TTC549 (cell line): ENCODE data around the gene PRRG3.
"Not testable (repeated sequence)": the region's sequence is repeated elsewhere in the genome, so short reads cannot be mapped to it uniquely, and the experiment has no call there.

ENCODE experiments used
- FAIRE-seq: peaks from 2 replicates; lab custom pipeline; 2012; peaks lifted over from hg19 to GRCh38; lab: Jason Lieb, UNC

PRRG3 gene

DNA sequence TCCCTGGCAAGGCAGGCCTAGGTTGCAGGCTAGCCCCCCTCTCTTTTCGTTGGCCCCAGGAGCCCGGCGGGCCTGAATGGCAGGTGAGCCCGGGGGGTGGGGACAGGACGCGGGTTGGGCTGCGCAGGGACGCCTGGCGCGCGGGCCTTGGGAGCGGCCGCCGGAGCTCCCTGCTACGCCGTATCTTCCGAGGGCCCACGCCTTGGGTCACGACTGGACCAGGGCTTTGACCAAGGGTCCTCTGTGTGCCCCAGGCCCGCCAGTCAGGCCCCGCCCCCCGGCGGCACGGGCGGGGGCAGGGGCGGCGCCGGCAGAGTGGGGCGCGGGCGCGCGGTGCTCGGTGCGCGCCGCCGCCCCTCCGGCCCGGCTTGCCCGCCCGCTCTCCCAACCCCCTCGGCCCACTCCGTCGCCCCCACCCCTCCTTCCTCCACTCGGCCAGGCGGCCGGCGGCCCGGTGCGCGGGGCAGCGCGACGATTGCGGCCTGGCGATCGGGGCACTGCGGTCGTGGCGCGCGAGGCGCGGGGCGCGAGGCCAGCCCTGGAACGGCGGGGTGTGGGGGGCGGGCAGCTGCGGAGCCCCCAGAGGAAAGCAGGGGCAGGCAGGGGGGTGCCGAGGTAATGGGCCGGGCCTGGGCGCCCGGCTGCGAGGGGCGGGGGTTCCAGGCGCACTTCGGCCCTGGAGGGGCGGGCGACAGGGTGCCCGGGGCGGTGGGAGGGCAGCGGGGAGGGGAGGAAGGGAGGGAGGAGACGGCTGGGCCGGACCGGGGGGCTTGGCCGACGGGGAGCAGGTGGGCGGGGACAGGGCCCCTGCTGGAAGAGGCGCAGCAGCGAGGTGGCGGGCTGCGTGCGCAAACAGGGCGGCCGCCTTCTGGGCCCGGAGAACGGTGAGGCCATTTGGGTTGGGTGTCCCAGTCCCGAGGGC is at the start of gene PRRG3:
Gene PRRG3 (plus strand): TSS at position 798 of the 922 bp plus-strand sequence. CDS start 3,357 bp downstream, outside the sequence.
- FAIRE-seq: no peak

DNA sequence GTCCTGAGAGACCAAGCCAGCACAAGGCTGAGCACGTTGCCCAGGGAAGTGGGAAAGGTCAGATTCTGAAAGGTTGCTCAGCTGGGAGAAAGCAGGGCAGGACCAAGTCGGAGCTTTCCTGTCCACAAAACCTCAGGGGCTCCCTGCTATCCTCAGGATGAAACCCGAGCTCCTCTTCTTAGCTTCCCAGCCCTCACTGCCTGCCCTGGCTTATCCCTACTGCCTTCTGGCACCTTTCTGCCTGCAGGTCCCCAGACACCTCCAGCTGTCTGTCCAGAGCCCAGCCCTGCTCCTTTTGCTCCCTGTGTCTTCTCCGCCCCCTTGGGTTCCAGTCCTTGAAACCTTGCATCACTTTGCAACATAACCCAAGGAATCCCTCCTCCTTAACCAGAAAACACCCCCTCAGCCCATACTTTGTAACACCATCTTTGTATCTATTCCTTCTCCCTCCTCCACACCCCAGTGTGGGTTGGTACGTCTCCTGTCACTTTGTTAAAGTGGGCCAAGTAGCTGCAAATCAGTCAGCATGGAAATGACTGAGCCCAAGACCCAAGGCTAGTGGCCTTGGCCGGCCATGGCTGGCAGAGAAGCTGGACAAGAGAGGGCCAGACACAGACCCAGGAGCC is 20.0 kb upstream of the PRRG3 start:
- no peak for FAIRE-seq

DNA sequence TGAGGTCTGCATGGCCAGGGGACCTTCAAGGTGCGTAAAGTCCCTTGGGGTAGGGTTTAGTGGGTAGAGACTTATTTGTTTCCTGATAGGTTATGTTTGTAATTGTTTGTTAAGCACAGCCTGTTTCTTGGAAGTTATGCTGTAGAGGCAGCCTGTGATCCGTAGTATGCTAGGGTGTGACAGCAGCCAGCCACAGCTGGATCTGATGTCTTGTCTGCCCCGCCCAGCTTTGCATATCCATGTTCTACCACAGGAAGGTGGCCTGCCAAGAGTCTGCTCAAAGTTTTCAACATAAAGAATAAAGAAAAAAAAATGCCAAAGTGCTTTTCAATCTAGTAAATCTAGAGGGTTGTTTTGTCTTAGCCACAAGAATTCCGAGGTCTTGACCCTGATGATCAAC is 19.1 kb upstream of the PRRG3 start:
- FAIRE-seq: no peak

DNA sequence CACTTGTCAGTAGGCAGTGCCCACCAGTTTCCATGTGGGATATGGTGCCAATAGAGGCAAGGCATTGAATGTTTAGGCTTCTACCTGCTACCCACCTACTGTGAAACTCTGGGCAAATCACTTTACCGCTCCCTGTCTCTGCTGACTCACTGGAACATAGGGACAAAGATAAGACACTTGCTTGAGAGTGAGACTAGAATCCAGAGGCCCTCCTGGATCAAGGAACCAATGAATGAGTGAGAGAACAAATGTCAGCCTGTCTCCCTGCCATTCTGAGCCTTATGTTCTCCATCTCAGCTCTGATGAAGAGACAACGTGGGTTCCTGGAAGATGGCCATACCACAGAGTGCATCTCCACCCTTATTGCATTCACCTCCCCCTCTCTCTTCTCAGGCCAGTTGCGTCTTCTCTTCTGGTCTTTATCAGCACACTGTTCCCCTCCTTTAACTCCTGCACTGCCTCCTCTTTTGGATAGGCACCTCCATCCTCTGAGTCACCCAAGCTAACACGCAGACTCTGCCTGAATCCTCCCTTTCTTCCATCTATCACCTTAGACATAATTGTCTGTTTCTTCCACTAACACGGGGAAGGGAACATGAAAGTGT is 15.4 kb upstream of the PRRG3 start:
- no peak for FAIRE-seq

DNA sequence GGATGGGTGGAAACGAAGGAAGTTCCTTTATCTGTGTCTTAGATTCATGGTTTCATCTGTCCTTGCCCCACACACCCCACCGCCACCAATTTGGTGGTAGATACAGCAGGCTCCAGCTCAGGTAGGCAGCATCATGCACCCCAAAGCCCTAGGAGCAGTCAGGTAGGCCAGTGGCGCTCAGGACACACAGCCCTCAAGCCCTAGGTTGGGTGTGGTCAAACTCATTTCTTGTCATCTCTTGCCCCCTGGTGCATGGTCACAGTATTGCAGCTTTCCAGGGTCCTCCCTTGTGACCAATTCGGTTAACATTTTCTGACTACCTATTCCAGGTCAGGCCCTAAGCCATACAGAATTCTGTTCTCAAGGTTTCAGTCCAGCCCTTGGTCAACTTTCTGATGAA is 14.5 kb upstream of the PRRG3 start:
- no peak for FAIRE-seq

DNA sequence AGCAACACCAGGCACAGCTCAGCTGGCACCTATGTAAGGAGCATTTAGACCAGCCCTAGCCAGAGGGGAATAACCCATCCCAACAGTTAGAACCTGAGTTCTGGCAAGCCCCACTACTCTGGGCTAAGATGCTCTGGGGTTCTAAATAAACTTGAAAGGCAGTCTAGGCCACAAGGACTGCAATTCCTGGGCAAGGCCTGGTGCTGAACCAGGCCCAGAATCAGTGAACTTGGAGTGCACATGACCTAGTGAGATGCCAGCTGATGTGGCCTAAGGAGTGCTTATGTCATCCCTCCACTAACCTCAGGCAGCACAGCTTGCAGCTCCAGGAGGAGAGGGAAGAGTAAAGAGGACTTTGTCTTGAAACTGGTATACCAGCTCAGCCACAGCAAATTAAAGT is 7.6 kb upstream of the PRRG3 start:
- no peak for FAIRE-seq

DNA sequence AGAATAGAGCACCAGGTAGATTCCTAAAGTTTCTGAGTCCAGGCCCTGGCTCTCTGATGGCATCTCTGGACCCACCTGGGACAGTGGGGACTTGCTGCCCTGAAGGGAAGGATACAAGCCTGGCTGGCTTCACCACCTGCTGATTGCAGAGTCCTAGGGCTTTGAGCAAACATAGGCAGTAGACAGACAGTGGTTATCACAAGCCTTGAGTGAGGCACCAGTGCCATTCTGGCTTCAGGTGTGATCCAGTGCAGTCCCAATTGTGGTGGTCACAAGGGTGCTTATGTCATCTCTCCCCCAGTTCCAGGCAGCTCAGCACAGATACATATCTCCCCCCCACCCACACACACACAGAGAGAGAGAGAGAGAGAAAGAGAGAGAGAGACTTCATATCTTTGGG is 6.6 kb upstream of the PRRG3 start:
- FAIRE-seq: no peak

DNA sequence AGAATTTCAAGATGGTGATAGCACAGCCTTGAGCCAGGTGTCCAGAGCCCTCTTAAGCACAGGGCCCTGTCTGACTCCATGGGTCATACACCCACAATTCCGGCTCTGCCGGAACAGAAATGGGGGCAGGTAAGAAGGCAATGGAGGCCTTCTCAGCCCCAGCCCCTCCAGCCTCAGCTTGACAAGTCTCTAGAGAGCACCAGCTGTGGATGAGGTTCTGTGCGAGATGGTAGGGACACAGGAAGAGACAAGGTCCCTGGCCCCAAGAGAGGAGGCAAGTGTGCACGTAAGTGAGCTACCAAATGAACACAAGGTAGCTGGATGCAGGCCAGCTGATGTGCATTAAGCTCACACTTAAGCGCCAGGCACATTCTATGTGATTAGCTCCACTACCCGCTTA is 2.4 kb upstream of the PRRG3 start:
- no peak for FAIRE-seq

DNA sequence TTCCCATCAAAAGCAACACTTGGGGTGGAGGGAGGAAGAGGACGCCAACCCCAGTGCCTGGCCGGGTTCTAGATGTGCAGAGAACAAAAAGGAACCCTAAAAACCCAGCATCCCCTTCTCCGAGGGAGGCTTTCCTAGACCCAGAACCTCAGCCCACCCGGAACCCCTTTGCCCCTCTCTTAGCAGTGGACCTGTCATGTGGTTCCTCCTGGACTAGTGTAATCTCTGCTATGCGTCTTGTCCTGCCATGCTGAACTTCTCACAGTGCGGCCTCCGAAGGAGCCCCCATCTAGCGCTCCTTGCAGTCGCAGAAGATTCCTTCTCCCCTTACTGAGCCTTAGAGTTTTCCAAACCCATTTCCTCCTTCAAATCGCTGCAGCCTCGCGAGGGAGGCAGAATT is 1.1 kb upstream of the PRRG3 start:
- no peak for FAIRE-seq

DNA sequence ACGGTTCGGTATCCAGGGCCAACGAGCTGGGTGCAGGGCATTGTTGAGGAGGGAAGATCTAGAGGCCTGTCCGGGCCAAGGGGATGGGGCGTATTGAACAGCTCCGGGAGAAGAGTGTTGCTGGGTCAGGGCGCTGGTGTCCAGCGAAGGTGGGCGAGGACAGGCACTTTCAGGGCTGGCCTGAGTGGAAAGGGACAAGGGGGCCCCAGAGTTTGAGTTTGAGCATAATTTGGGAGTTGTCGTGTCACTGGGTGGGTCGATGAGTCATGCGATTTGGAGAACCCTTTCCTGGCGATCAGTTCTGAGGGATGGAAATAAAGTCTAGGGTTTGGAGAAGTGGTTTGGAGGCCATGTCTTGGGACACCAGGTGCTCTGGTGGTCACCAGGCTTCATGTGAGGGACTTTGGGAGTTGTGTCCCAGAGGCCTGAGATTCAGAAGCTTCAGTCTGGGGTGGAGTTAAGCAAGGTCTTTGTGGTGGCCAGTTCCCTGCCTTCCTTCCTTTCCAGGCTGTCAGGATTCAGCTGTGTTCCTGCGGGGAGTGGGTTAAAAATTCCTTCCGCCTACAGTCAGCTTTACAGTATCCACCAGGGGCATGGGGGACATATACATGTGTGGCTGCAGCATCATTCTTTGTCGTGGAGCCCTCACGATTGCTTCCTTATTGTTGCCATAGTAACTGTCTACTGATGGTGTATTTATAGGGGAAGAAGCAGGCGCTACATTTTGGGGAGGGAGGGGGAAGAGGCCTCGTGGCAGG is 504 bp downstream of the PRRG3 start:
- no peak for FAIRE-seq

DNA sequence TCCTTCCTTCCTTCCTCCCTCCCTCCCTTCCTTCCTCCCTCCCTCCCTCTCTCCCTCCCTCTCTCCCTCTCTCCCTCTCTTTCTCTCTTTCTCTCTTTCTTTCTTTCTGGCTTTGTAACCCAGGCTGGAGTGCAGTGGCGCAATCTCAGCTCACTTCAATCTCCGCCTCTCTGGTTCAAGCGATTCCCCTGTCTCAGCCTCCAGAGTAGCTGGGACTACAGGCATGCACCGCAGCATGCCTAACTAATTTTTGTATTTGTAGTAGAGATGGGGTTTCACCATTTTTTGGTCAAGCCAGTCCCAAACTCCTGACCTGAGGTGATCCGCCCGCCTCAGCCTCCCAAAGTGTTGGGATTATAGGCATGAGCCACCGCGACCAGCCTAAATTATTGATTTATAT is 1.8 kb downstream of the PRRG3 start:
- not testable (repeated sequence) for FAIRE-seq

DNA sequence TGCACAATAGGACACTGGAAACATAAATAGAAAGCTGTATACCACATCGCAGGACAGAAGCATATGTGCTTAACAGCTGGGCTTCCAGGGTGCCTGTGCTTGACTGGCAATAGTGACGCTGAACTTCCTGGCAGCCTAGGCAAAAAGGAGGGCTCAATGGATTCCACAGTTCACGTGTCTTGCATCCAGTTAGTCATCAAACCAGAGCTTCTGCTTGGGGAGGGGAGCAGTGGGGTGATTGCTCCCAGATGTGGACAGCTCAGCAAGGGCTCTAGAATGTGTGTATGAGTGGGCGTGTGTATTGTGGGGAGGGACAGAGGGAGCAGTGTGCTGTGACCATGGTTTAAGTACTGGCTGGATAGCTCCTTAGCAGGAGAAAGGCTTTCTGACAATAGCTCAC is 2.3 kb downstream of the PRRG3 start:
- no peak for FAIRE-seq

DNA sequence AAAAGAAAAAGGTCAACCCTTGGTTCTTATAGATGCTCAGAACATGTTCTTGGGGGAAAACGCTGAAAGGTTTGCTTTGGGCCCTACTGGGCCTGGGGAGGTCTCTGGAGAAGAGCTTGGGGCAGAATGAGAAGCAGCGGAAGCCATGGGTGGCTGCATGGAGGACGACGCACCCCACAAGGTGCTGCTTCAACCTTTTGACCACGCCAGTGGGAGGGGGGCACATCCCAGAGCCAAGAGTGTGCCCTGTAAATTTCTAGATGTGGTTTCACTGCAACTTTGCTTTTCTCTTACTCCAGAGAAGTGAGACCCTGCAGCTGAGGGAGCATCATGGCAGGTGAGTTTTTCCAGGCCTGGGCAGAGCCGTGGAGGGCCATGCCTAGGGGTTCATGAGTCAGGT is 3.2 kb downstream of the PRRG3 start:
- no peak for FAIRE-seq

DNA sequence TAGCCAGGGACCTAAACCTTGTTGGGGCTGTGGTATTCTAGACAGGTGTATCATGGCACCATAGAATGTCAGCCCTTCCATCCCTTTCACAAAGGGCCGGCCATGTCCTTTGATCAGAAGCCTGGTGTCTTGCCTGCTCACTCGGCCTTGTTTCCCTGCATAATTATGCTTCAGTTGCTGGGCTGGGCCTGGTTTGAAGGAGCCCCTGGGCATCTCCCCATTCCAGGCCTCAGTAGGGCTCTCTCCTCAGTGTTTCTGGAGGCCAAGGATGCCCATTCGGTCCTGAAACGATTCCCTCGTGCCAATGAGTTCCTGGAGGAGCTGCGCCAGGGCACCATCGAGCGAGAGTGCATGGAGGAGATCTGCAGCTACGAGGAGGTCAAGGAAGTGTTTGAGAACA is 4.5 kb downstream of the PRRG3 start:
- no peak for FAIRE-seq

DNA sequence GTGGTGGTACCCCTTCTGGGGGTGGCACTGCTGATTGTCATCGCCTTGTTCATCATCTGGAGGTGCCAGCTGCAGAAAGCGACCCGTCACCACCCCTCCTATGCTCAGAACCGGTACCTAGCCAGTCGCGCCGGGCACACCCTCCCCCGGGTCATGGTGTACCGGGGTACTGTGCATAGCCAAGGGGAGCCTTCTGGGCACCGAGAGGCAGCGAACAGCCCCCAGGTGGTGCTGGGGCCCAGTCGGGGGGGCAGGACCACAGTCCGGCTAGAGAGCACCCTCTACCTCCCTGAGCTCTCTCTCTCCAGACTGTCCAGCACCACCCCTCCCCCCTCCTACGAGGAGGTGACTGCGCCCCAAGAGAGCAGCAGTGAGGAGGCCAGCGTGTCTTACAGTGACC is 5.3 kb downstream of the PRRG3 start:
- no peak for FAIRE-seq

DNA sequence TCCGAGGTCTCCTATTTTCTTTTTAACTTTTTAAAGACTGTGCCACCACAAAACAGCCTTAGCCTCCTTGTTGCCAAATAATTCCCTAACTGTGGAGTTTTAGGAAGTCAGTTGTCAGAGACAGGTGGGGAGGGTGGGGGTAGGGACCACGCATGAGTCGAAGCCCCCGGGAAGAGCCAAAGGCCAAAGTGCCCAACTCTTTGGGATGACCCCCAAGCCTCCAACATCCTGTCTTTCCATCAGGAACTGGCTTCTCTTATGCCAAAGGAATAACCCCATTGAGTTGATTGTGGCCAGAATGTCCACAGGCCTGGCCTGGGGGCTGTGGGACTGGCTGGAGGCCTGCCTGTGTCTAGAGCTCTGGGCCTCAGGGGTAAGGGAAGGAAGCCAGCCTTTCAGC is 5.8 kb downstream of the PRRG3 start:
- FAIRE-seq: no peak

DNA sequence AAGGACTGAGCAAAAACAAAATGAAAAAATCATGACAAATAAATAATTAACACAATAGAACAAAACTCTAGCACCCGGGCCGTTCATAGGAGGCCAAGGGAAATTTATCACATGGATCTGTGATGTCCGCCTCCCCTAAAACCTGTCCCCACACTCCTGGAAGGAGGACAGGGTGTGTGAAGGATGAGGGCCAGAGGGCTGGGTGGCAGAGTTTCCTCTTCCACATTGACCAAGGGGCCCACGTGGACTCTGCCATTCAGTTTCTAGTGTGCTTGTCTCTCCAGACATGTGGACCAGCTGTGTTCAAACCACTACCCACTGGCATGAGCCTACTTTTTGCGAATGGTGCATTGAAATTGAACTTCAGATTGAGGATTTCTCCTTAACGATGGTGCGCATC is 6.3 kb downstream of the PRRG3 start:
- FAIRE-seq: no peak

DNA sequence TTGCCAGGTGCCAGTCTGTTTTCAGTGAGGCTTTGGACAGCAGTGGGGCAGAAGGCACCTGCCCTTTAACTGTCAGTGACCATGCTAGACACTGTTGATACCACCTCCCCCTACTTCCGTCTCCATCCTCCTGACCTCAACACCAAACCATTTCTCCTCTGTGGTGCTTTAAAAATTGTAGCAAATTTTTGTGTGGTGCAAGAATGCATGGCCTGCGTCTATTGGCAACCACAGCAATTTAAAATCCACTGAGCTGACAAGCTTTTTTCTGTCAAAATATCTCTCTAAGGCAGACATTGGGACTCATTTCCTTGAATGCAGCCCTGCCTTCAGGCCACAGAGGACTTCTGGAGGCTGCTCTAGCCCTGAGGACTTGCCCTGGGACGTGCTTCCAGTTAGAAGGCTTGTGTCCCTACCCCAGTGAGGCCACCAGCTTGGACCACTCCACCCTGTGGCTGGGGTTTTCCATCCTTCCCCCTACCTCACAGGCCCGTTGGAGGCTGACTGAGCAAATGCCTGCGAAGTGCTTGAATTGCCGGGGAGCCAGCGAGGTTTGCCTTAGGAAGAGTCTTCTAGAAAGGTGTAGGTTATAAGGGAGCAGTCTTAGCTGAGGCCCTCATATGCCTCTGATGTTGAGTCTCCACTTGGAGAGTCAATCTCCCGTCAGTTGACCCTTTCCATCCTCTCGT is 6.9 kb downstream of the PRRG3 start:
- no peak for FAIRE-seq

DNA sequence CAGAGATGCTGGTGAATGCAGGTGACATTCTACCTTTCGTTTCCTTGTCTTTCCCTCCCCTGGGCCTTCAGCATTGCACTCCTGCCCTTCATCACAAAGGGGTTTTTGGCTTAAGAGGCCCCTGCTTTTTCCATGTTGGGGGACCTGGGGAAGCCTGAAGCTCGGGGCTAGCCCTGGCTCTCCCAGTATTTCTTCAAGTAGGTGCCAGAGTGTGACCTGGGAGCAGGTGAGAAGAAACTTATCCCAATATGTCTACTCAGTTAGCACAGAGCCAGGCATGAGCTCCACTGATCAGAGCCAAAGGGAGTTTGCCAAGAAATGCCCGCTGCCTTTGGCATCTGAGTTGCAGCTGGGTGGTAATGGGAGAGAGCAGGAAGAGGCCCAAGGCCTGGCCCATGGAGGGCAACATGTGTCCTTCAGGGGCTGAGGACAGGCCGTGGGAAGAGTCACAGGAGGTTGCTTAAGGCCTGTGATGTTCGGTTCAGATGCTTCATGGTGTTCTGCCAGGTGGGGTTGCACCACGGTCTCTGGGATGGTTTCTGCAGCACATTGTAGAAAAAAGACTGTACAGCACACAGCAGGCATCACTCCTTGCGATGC is 7.6 kb downstream of the PRRG3 start:
- no peak for FAIRE-seq

DNA sequence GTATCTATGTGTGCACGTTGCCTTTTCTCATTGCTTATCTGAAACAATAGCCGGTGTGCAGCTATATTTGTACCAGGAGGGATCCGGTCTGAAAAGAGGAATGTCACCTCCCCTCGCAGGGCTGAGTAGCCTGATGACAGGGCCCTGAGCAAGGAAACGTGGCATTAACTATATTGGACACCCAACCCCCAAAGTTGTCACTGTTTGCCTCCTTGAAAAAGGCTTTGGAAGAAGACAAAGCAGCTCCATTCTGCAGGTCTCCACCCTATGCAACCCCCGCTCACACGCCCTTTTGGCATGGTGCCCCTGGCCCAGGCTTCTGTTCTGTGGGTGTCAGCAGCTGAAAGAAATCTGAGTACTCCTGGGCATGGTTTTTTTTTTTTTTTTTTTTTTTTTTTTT is 8.2 kb downstream of the PRRG3 start:
- no peak for FAIRE-seq

DNA sequence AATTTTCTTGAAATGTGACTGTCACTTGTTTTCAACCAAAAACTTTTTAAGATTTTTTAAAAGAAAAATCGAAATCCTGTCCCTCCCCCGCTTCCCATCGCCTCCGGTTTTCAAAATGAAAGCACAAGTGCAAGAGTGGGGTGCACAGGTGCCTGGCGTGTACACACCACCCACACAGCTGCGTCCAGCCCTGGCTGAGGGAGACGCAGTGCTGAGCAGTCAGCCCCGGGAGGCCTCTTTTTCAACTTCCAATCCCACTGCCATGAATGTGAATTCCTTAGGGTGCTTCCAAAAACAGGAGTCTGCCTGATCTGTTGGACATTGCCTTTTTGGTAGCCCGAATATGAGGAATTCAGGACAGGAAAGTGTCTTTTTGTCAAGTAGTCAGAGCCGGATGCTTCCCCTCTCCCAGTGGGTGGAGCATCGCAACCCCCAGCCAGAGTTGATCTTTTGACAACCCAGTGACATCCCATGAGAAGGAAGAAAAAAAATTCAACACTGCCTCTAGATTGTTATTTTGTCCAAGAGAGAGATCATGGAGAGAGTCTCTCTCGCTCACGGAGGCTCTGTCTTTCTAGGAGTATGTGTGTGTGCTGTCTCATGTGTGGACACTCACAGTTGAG is 8.9 kb downstream of the PRRG3 start:
- no peak for FAIRE-seq
